GM12878 (cell line): ENCODE results near the gene RGS14. TPM values are rescaled to one million over a fixed set of nuclear protein-coding genes. Genes with fewer than 3 reads are reported as not detected.

Experiments used
- ATAC-seq: fragments of 200-7000 bp; cut with Tn5 transposase; 3 replicates; pipeline ENCODE4 v1.9.1; 2020; ENCODE audit warnings: mild to moderate bottlenecking, moderate library complexity
- BruUV-seq: library from RNA; stranded (reverse); fragments of 400-500 nt; replicated peaks from 2 replicates; lab custom pipeline; 2021; lab: Mats Ljungman, UMichigan
- CTCF ChIA-PET: fragments of 300-600 bp; sonication (Branson Sonifier 250); formaldehyde crosslinking; extraction: SDS; loops from one replicate; lab custom pipeline; 2021; ENCODE audit warnings: inconsistent platforms; lab: Yijun Ruan, JAX
- POLR2A ChIA-PET: fragments of 350-600 bp; formaldehyde crosslinking; extraction: SDS; loops from one replicate; lab custom pipeline; 2021; ENCODE audit warnings: inconsistent platforms; lab: Charles Lee
- RAD21 ChIA-PET: fragments of 300-600 bp; sonication (Branson Sonifier 250); formaldehyde crosslinking; loops from one replicate; lab custom pipeline; 2023; ENCODE audit warnings: antibody characterized with exemption; ENCODE audit not compliant: unreplicated experiment; lab: Charles Lee
- SMC1A ChIA-PET: fragments of 300-600 bp; sonication (Branson Sonifier 250); formaldehyde crosslinking; loops from one replicate; lab custom pipeline; 2023; ENCODE audit not compliant: unreplicated experiment, uncharacterized antibody; lab: Charles Lee
- DNase-seq: peaks from one replicate; pipeline ENCODE4 v3.0.0-alpha.2; 2011; ENCODE audit warnings: low read depth, low spot score
- FAIRE-seq: peaks from 3 replicates; lab custom pipeline; 2011; peaks lifted over from hg19 to GRCh38; lab: Jason Lieb, UNC
- H2AFZ ChIP-seq: 2 replicates; pipeline ENCODE4 v1.6.0; 2011; ENCODE audit warnings: low read depth, low read length, control low read depth; ENCODE audit not compliant: control insufficient read depth
- H3K27ac ChIP-seq: 2 replicates; pipeline ENCODE4 v1.5.1; 2011; ENCODE audit warnings: control low read depth; ENCODE audit not compliant: control insufficient read depth, insufficient read depth
- H3K27me3 ChIP-seq, 2 experiments: replicated peaks in 1 of 2; 2 replicates each; pipeline versions ENCODE4 v1.6.0 to v1.6.1; 2011; ENCODE audit warnings: low read length in 1 of 2; ENCODE audit not compliant: control insufficient read depth in 2 of 2, insufficient read depth in 2 of 2
- H3K36me3 ChIP-seq, 2 experiments: 2 replicates each; pipeline ENCODE4 v1.5.1; 2011; ENCODE audit warnings: low read length in 1 of 2; ENCODE audit not compliant: control insufficient read depth in 2 of 2, insufficient read depth in 2 of 2
- H3K4me1 ChIP-seq: 2 replicates; pipeline ENCODE4 v1.6.1; 2011; ENCODE audit warnings: mild to moderate bottlenecking, low read length, moderate library complexity, mixed read lengths; ENCODE audit not compliant: control insufficient read depth, insufficient read depth
- H3K4me2 ChIP-seq: 2 replicates; pipeline ENCODE4 v1.6.0; 2011; ENCODE audit warnings: control low read depth; ENCODE audit not compliant: control insufficient read depth, insufficient read depth
- H3K4me3 ChIP-seq: fragments of 200-600 bp; sonication (generic); 2 replicates; pipeline ENCODE4 v1.5.1; 2016
- H3K79me2 ChIP-seq: 2 replicates; pipeline ENCODE4 v1.6.0; 2011; ENCODE audit warnings: low read length; ENCODE audit not compliant: control insufficient read depth, insufficient read depth
- H3K9ac ChIP-seq: 2 replicates; pipeline ENCODE4 v1.8.0; 2011; ENCODE audit warnings: low read length, control low read depth, mixed read lengths; ENCODE audit not compliant: control insufficient read depth, insufficient read depth
- H3K9me3 ChIP-seq: replicated peaks from 3 replicates; pipeline ENCODE4 v1.5.1; 2011; ENCODE audit warnings: mild to moderate bottlenecking, low read length; ENCODE audit not compliant: control insufficient read depth, insufficient read depth
- H4K20me1 ChIP-seq: 2 replicates; pipeline ENCODE4 v1.6.0; 2011; ENCODE audit not compliant: control insufficient read depth, insufficient read depth
- CHD2 ChIP-seq: IDR thresholded peaks from 2 replicates; pipeline ENCODE4 v1.6.1; 2011; ENCODE audit warnings: low read depth, low read length, improper control_type of control experiment, borderline replicate concordance
- CREB1 ChIP-seq: IDR thresholded peaks from 2 replicates; pipeline ENCODE4 v1.6.1; 2012; ENCODE audit warnings: low read depth, mild to moderate bottlenecking, inconsistent platforms
- DPF2 ChIP-seq: fragments of 450-650 bp; IDR thresholded peaks from 2 replicates; pipeline ENCODE4 v1.6.1; 2017; ENCODE audit warnings: mild to moderate bottlenecking
- E2F4 ChIP-seq: IDR thresholded peaks from 2 replicates; pipeline ENCODE4 v1.6.1; 2012; ENCODE audit warnings: low read depth, low read length, improper control_type of control experiment
- E2F8 ChIP-seq: fragments of 450-650 bp; IDR thresholded peaks from 2 replicates; pipeline ENCODE4 v1.6.1; 2018; ENCODE audit warnings: mild to moderate bottlenecking, low read depth, moderate library complexity; ENCODE audit not compliant: partially characterized antibody
- EP300 ChIP-seq, 2 experiments: fragments of 150-350 bp in 1 of 2; IDR thresholded peaks; 2 replicates each; pipeline ENCODE4 v1.6.1; 2011 to 2012; ENCODE audit warnings: low read depth in 2 of 2, low read length in 2 of 2, borderline replicate concordance in 1 of 2, improper control_type of control experiment in 1 of 2, inconsistent platforms in 1 of 2; ENCODE audit not compliant: control insufficient read depth in 1 of 2
- FOXM1 ChIP-seq: IDR thresholded peaks from 2 replicates; pipeline ENCODE4 v1.6.1; 2012; ENCODE audit warnings: low read depth, mild to moderate bottlenecking, inconsistent platforms, low read length, moderate library complexity
- NBN ChIP-seq: fragments of 450-650 bp; IDR thresholded peaks from 2 replicates; pipeline ENCODE4 v1.6.1; 2016
- PKNOX1 ChIP-seq: fragments of 450-650 bp; IDR thresholded peaks from 2 replicates; pipeline ENCODE4 v1.6.1; 2016; ENCODE audit warnings: mild to moderate bottlenecking
- RBBP5 ChIP-seq: fragments of 200-600 bp; sonication (generic); conservative IDR thresholded peaks from 2 replicates; pipeline ENCODE4 v1.6.1; 2016
- SMARCA5 ChIP-seq: fragments of 450-650 bp; IDR thresholded peaks from 2 replicates; pipeline ENCODE4 v1.6.1; 2017; ENCODE audit warnings: mild to moderate bottlenecking
- SUZ12 ChIP-seq: fragments of 200-600 bp; sonication (generic); IDR thresholded peaks from one replicate; pipeline ENCODE4 v1.6.1; 2018; ENCODE audit warnings: antibody characterized with exemption, mild to moderate bottlenecking; ENCODE audit not compliant: unreplicated experiment
- ZNF24 ChIP-seq: fragments of 450-650 bp; IDR thresholded peaks from 2 replicates; pipeline ENCODE4 v1.6.1; 2017; ENCODE audit warnings: antibody characterized with exemption, mild to moderate bottlenecking
- WGBS: methylation state at CpG from one replicate; pipeline ENCODE4 v1.1.6; 2016; ENCODE audit warnings: low lambda C conversion rate; ENCODE audit not compliant: insufficient replicate concordance, insufficient coverage; ENCODE audit errors: missing lambda C conversion rate; 5-methylcytosine and 5-hydroxymethylcytosine counted together
- in situ Hi-C: fragments of 300-500 bp; cut with MboI; formaldehyde crosslinking; loops from 9 replicates; pipeline ENCODE4 v1.14.3; 2018; ENCODE audit warnings: mixed read lengths
- intact Hi-C: fragments of 100-400 bp; cut with micrococcal nuclease; formaldehyde crosslinking; loops from one replicate; pipeline ENCODE4 v1.14.2; 2022; ENCODE audit not compliant: unreplicated experiment
- polyA plus RNA-seq, 11 experiments: library from polyadenylated mRNA; depleted of rRNA in 4 of 11; unstranded in 6 of 11; stranded (reverse) in 5 of 11; fragments of >200 nt; fragmentation: Nextera tagmentation in 4 of 11; fragmentation: Illumina TruSeq in 1 of 11; extraction: Ambion mirVana in 4 of 11; extraction: Trizol in 1 of 11; gene quantifications; 1 replicate in 1 of 11; 2 replicates in 10 of 11; pipeline versions ENCODE4 v1.2.1 to v1.2.3, GENCODE V29; 2011 to 2016; ENCODE audit warnings: inconsistent platforms in 2 of 11, missing spikeins in 2 of 11, low read depth in 1 of 11
- total RNA-seq, 4 experiments: library from RNA; depleted of rRNA in 3 of 4; stranded (reverse); fragments of >200 nt in 3 of 4; fragmentation: Illumina TruSeq in 1 of 4; extraction: Trizol in 1 of 4; gene quantifications; 2 replicates each; pipeline versions ENCODE4 v1.2.1 to v1.2.3, GENCODE V29; 2013 to 2021

The RGS14 gene
- total and polyA plus RNA-seq, 10 of the 15 experiments (the other 5 are each of a cell fraction or from before 2014, with no cell fraction given) = 0.19 to 88.7 (median 54.8) TPM

GRCh38 chr5:177328545-177329231 is 29.0 kb upstream of the RGS14 start:
- intact Hi-C loops = no loop called here
- Histone ChIP-seq H4K20me1 (no peaks in the 10 kb centered on the region; the same call in 1 of the 2 replicates), H3K4me1 (no peaks in the 10 kb centered on the region), H3K9me3 (no peaks in the 10 kb centered on the region), H3K4me2 (no peak overlapping the region), H3K79me2 (no peaks in the 10 kb centered on the region), H3K27me3 (no peaks in the 10 kb centered on the region), H3K36me3 (peaks cover 16 to 26% of the 10 kb centered on the region in 2 experiments)
- DNase-seq = no peak
- WGBS = 86% methylated on average over 19 of the region's 19 CpGs
- CTCF ChIA-PET = interaction anchor here (1.2 to 1.5 kb wide), 2 partner anchors 13 to 41 kb away, joined by 4 read pairs; no protein-coding TSS in a partner anchor
- FAIRE-seq = no peak
- TF ChIP-seq SUZ12 = no peak
- no peak for TF ChIP-seq FOXM1
- no peak for TF ChIP-seq ZNF24
- TF ChIP-seq E2F4 = no peak
- TF ChIP-seq EP300 (IDR thresholded peaks at IDR 0.05; ENCODE audit: borderline replicate concordance in 1 of 2, control insufficient read depth in 1 of 2, low read depth in 2 of 2, low read length in 2 of 2) = no peak
- no peak for TF ChIP-seq E2F8
- no peak for TF ChIP-seq RBBP5
- TF ChIP-seq CHD2 = no peak
- TF ChIP-seq PKNOX1 = no peak
- no peak for TF ChIP-seq SMARCA5
- no peak for TF ChIP-seq DPF2
- TF ChIP-seq CREB1 = no peak
- no peak for TF ChIP-seq NBN
- TF ChIP-seq, all 136 proteins: peak for 0
- H3K27ac ChIP-seq = no peak overlapping the region
- no peak for ATAC-seq
- no peak overlapping the region for H3K4me3 ChIP-seq
- ChIA-PET RAD21 (no interaction called here), SMC1A (interaction anchor here (1.5 kb wide), 1 partner anchor 62 kb away, joined by 3 read pairs; no protein-coding TSS in a partner anchor), POLR2A (interaction anchor here (0.9 kb wide), 1 partner anchor 17 kb away, joined by 3 read pairs; no protein-coding TSS in a partner anchor)
- no peak overlapping the region for H3K9ac ChIP-seq
- BruUV-seq = no TSS peak
- in situ Hi-C loops = no loop called here
- no peak overlapping the region for H2AFZ ChIP-seq
